Measurements from ENCODE around the gene ATG9B.
"Not testable (repeated sequence)": the region's sequence is repeated elsewhere in the genome, so short reads cannot be mapped to it uniquely, and the experiment has no call there.

ATG9B gene

DNA sequence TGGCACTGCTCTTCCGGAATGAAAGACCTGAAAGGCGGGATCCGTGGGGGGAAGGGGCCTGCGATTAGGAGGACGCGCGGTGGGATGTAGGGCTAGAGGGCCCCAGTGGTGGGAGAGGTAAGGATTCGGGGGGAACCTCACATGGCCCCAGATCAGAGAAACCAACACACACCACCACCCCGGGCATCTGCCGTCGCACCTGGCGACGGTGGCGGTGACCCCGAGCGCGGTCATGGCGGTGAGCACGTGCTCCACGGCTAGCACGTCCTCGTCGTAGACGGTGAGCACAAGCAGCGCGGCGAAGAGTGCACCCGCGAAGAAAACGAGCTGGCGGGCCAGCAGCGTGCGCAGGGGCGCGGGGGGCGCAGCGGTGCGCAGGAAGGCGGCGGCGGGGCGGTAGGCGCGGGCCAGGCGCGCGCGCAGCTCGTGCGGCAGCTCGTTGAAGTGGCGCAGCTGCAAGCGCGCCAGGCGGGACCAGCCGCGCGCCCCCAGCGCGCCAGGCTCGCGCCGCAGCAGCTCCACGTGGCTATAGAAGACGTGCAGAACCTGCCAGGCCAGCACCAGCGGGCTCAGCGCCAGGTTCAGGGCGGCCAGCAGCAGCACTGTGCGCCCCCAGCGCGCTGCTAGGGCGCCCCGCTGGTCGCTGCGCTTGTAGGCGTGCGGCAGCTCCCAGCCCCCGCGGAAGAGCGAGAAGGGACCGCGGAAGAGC, 5.7 kb downstream of the ATG9B start:
- no peak for DNase-seq (ENCODE audit: extremely low read depth in 1 of 2, low read depth in 1 of 2)

DNA sequence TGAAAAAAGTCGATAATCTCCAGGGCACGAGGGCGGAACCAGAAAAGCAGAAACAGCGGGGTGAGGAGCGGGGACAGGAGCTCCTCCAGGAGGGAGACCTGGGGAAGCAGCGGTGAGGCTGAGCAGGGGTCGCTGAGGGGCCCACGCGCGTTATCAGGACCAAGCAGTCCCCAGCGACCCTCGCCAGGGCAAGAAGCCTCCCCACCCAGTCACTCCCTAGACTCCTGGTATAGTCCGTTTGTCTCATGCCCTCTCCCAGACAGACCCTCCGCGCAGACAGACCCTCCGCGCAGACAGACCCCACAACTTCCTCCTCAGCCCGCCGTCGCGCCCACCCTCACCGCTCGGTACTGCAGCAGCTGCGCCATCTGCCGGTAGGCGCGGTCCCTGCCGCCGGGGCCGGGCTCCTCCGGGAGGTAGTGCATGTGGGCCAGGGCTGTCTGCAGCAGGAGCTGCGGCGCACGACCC, 6.3 kb downstream of the ATG9B start:
- peak; percentile 45 to 78 for DNase-seq (ENCODE audit: extremely low read depth in 1 of 2, low read depth in 1 of 2)

DNA sequence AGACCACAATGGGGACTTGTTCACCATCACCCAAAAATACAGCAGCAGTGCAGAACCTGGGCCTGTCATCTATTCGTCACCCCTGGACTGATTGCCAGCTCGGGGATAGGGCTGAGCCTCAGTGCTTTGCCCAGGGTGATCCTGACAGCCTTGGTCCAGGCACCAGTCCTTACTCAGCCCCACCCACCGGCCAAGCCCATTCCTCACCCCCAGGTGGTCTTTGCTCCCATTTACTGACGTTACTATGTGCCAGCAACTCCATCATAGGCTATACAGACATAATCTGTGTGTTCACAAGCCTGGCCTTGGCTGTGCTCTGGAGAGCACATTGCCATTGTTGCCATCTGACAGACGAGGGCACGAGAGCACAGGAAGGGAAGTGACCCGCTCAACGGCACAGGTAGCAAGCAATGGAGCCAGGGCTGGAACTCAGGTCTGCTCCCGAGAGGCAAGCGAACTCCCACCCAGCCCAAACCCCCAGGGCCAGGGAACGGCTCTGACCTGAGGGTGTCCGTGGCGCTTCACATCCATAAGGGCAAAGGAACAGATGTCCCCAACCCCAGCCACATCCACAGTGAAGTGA, 6.8 kb downstream of the ATG9B start:
- no peak for DNase-seq (ENCODE audit: extremely low read depth in 1 of 2, low read depth in 1 of 2)

DNA sequence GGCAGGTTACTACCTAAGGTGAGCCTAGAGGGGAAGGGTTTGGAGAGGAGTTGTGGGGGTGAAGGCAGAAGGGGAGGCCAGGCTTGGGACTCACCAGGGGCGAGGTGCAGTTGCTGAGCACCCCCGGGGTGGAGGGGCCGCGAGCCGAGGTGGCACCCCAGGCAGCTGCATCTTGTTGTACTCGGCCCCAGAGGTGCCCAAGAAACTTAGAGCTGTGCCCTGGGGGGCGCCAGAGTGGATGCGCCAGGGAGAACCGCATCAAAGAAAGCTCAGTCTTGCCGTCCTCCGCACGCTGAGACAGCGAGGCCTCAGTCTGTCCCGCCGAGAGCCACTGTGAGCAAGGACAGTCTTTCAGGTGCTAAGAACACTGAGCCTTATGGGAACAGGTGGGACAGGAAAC, 7.4 kb downstream of the ATG9B start:
- DNase-seq (ENCODE audit: extremely low read depth in 1 of 2, low read depth in 1 of 2) = no peak

DNA sequence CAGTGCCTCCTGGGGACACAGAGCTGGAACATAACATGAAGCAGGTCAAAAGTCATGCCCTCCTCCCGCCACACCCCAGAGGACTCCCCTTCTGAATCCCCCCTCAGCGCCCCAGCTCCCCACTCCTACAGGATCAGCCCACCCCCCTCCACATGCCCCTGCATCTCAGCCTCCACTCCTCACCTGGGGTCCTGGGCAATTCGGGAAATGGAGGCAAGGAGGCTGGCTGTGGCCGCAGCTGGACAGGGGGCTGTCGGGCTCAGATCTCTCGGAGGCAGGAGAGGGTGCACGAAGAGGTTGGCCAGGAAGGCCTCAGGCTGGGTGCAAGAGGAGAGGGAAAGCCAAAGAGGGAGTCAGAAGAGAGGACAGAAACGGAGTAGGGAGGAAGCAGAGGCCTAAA, 7.8 kb downstream of the ATG9B start:
- DNase-seq (ENCODE audit: extremely low read depth in 1 of 2, low read depth in 1 of 2) = no peak

DNA sequence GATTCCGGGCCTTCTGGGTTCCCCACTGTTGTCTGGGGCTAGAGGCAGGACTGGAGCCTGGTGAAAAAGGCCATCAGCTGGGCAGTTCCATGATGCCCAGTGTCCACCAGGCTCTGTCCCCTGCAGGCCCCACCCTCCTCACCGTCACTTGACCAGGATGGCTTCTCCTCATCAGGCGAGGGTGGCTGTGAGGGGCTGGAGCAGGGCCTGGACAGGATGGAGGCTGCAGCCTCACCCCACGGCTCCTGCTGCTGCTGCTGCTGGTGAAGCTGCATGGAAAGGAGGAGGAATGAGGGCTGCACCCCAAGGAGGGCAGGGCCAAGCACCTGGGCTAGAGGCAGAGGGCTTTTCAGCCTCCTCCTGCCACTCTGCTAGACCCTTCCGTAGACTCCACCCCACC, 8.3 kb downstream of the ATG9B start:
- no peak for DNase-seq (ENCODE audit: extremely low read depth in 1 of 2, low read depth in 1 of 2)

DNA sequence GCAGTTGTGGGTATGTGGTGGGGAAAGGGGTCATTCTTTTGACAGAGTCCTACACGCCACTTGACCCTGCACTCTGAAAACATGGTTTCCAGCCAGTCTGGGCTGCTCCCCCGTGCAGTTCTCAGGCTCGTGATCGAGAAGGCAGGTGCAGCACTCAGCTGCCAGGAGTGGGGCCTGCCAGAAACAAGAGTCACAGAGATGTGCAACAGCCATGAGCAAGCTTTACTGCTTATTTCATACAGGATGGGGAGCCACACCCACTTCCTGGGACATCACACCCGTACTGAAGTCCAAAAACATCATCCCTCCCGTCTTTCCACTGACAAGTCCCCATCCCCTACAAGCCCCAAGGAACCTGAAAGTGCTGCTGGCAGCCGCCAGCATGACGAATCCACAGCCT, 9.3 kb downstream of the ATG9B start:
- no peak for DNase-seq (ENCODE audit: extremely low read depth in 1 of 2, low read depth in 1 of 2)

DNA sequence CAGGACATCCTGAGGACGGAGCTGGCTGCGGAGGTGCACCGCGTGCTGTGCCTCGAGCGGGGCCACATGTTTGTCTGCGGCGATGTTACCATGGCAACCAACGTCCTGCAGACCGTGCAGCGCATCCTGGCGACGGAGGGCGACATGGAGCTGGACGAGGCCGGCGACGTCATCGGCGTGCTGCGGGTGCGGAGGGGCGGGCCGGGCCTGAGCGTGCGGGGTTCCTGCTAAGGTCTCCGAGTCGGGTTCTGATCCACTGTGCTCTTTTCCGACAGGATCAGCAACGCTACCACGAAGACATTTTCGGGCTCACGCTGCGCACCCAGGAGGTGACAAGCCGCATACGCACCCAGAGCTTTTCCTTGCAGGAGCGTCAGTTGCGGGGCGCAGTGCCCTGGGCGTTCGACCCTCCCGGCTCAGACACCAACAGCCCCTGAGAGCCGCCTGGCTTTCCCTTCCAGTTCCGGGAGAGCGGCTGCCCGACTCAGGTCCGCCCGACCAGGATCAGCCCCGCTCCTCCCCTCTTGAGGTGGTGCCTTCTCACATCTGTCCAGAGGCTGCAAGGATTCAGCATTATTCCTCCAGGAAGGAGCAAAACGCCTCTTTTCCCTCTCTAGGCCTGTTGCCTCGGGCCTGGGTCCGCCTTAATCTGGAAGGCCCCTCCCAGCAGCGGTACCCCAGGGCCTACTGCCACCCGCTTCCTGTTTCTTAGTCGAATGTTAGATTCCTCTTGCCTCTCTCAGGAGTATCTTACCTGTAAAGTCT, 10.4 kb downstream of the ATG9B start:
- DNase-seq (ENCODE audit: extremely low read depth in 1 of 2, low read depth in 1 of 2) = peak; percentile 79 to 84

DNA sequence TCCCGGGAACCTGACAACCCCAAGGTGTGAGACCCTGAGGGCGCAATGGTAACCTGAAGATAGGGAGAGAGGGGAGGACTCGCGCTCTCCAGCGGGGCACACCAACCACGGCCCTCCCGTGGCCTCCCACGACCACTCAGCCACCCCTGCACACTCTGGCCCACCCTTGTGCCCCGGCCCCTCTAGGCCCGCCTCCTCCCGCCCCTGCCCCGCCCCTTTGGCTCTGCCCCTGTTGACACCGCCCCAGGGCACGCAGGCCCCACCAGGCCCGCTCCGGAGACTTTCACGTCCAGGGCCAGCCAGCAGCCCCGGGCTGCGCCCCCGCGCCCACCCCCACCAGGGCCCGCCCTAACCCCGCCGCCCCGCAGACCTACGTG, 10.9 kb downstream of the ATG9B start:
- DNase-seq (ENCODE audit: extremely low read depth in 1 of 2, low read depth in 1 of 2) = no peak

DNA sequence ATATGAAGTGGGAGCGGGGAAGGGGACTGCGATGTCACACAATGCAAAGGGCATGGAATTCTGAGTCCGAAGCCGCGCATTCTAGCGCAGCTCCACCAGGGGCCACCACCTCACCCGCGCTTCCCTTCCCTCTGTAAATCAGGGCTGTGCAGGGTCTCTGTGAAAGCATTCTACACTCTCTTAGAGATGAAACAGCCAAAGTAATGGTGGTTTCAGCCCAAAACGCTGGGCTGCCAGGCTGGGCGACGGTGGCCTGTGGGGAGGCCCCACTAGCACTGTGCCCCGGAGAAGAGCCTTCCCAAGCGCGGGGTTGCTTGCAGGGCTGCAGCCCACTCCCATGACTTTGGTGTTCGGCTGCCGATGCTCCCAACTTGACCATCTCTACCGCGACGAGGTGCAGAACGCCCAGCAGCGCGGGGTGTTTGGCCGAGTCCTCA, 11.4 kb downstream of the ATG9B start:
- DNase-seq (ENCODE audit: extremely low read depth in 1 of 2, low read depth in 1 of 2) = no peak

DNA sequence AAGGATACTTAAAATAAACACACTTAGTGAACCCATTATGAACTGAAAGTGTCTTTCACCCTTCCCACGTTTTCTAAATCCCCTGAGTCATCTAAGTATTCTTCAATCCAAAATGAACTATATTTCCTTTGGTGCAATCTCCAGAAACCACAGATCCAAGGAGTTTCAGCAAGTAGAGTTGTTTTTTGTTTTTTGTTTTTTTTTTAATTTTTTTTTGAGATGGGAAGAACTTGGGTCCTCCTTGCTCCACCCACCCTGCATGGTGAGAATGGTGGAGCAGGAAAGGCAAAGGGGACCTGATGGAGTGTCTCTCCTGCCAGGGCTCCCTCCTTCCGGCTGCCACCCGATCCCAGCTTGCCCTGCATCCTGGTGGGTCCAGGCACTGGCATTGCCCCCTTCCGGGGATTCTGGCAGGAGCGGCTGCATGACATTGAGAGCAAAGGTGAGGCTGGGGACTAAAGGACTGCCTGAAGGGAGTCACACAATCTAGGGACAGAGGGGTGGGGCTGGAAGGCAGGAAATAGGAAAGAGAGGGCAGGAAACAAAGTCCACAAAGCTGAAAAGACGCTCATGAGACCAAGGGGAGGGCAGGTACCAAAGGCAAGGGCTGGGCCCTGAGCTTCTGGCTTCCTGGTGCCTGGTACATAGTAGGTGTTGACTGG, 12.1 kb downstream of the ATG9B start:
- no peak for DNase-seq (ENCODE audit: extremely low read depth in 1 of 2, low read depth in 1 of 2)

DNA sequence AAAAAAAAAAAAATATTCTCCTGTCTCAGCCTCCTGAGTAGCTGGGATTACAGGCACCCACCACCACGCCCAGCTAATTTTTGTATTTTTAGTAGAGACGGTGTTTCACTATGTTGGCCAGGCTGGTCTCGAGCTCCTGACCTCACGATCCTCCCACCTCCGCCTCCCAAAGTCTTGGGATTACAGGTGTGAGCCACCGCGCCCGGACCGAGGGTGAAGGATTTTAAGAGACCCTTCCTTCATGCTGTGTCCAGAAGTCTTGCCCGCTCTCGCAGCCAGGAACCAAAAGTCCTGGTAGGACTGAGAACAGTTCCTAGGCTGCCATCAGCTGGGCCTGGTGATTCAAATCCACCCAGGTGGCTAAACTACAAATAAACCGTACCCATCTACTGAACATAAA, 12.7 kb downstream of the ATG9B start:
- DNase-seq (ENCODE audit: extremely low read depth in 1 of 2, low read depth in 1 of 2) = not testable (repeated sequence)

DNA sequence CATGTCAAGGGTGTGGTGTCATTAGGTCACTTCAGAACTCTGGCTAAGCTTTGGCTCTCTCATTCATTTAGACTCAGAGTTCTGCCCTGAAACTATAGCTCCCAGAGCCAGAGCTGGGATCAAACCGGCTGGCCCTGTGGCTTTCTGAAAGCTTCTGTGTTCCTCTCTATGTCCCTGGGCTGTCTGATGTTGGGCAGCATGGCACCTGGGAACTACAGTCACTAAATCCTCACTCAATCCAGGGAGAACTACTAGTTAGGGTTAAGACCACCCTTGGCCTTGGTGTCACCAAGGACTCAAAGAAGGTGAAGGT, 13.2 kb downstream of the ATG9B start:
- DNase-seq (ENCODE audit: extremely low read depth in 1 of 2, low read depth in 1 of 2) = no peak

DNA sequence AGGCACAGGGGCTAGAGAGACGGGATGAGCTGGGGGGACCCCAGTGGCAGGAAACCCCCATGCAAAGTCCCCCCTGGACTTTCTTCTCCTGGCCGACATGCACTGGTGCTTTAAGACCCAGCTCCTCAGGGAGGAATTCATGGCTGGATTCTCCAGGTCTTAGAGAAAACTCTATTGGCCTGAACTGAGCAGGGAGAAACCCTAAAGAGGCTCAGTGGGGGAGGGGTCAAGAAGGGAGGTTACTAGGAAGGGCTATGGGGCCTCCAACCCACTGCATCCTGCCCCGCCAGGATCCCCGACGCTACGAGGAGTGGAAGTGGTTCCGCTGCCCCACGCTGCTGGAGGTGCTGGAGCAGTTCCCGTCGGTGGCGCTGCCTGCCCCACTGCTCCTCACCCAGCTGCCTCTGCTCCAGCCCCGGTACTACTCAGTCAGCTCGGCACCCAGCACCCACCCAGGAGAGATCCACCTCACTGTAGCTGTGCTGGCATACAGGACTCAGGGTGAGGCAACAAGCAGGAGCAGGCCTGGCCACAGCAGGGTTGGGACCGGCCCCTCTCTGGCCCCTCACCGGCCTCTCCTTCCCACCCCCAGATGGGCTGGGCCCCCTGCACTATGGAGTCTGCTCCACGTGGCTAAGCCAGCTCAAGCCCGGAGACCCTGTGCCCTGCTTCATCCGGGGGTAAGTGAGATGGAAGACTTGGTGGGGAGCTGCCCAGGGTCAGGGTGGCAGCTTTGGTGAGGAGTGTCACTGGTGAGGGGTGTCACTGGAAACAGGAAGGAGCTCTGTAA, 13.8 kb downstream of the ATG9B start:
- DNase-seq (ENCODE audit: extremely low read depth in 1 of 2, low read depth in 1 of 2) = no peak

DNA sequence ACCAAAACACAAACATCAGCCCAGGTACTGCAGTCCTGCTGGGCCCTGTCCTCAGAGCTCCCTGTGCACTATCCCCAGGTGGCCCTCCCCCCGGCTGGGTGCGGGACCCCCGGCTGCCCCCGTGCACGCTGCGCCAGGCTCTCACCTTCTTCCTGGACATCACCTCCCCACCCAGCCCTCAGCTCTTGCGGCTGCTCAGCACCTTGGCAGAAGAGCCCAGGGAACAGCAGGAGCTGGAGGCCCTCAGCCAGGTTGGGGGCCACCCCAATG, 14.3 kb downstream of the ATG9B start:
- DNase-seq (ENCODE audit: extremely low read depth in 1 of 2, low read depth in 1 of 2) = no peak

DNA sequence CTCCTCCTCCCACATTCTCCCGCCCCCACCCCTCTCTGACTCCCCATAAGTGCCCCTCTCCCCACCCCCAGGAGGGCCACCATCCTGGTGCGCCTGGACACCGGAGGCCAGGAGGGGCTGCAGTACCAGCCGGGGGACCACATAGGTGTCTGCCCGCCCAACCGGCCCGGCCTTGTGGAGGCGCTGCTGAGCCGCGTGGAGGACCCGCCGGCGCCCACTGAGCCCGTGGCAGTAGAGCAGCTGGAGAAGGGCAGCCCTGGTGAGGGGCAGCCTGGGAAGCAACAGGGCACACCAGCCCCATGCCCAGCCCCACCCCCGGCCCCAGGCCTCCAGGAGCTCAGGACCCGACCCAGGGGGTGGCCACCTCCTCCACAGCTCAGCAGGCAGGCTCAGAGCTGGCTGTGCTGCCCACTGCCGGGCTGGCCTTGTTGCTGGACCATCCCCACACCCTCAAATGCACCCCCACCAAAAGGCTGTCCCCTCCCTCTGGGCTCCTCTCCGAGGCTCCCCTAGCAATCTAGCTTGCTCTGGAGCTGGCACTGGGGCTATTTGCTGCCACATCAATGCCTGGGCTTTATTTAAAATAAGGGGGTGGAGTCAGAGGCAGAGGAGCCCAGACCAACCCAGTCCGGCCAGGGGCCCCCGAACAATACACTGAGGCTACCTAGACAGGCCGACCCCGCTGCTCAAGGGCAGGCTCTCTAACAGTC, 14.8 kb downstream of the ATG9B start:
- no peak for DNase-seq (ENCODE audit: extremely low read depth in 1 of 2, low read depth in 1 of 2)

DNA sequence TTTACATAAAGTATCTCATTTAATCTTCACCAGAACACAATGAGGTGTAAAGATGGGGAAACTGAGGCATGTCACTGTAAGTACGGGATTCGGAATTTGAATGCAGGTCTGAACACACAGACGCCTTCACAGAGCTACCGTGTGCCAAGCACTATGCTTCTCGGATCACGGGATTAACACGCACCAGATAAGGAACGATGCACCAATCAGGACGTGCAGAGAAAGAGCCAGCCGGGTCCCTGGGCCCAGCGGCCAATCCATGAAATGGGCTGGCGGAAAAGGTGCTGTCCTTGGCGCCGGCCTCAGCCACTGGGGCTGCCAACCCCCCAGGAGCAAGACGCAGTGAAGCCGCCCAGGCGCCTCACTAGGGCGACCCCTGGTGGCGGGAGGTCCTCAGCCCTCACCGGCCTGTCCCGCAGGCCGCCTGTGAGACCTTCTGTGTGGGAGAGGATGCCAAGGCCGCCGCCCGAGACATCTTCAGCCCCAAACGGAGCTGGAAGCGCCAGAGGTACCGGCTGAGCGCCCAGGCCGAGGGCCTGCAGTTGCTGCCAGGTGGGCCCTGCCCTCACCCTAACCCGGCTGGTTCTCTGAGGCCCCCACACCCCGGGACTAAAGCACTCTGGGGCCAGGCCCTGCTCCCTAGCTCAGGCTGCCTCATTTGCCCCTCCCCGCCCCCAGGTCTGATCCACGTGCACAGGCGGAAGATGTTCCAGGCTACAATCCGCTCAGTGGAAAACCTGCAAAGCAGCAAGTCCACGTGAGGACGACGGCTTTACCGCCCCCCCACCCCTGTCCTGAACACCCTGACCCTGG, 15.6 kb downstream of the ATG9B start:
- peak in 1 of 2 donors; percentile 70 for DNase-seq (ENCODE audit: extremely low read depth in 1 of 2, low read depth in 1 of 2)

DNA sequence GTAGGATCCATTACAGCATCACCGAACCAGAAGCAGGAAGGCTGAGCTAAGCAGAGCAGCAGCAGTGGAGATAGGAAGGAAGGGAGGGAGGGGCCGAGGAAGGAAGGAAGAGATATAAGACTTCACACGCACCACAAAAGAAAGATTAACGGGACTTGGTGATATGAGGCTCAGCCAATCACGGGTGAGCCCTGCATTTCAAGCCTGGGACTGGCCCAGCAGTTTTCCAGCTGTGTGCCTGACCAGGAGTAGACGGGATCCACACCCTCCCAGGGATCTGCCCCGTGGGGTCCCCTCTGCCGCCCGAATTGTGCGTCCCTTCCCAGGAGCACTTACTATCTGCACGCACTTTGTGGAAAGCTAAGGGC, 16.2 kb downstream of the ATG9B start:
- DNase-seq (ENCODE audit: extremely low read depth in 1 of 2, low read depth in 1 of 2) = no peak

DNA sequence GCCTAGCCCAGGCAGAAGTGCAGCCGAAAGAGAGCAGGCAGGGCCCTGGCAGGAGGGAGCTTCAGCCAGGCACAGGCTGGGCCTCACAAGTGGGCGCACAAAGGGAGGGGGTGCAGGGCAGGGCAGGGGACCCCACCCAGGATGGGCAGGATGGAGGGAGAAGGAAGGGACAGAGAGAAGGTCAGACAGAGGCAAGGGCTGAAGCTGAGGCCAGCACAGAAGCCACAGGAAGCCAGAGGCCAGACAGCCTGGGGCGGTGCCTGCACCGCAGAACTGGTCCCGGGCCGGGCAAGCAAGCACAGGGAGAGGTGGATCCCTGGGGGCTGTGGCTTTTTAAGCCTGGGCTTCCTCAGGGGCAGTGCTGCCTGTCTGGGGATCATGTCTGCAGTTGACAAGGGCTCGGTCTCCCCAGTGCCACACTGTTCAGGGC, 16.8 kb downstream of the ATG9B start:
- no peak for DNase-seq (ENCODE audit: extremely low read depth in 1 of 2, low read depth in 1 of 2)
